Adipocyte (in vitro differentiated cells): Measurements from ENCODE around the gene PDLIM3.

Source experiments
- DNase-seq: peaks from one replicate; pipeline ENCODE4 v3.0.0-alpha.2; 2015; ENCODE audit warnings: low read depth
- H3K27me3 ChIP-seq: replicated peaks from 2 replicates; pipeline ENCODE4 v1.7.0; 2013; ENCODE audit warnings: mild to moderate bottlenecking, low read length, moderate library complexity; ENCODE audit not compliant: control insufficient read depth, insufficient read depth
- H3K36me3 ChIP-seq: 2 replicates; pipeline ENCODE4 v1.7.0; 2013; ENCODE audit warnings: low read length, mild to moderate bottlenecking, moderate library complexity; ENCODE audit not compliant: control insufficient read depth, insufficient read depth, severe bottlenecking
- H3K4me1 ChIP-seq: 2 replicates; pipeline ENCODE4 v1.7.0; 2013; ENCODE audit warnings: mild to moderate bottlenecking, low read length, moderate library complexity; ENCODE audit not compliant: control insufficient read depth, insufficient read depth
- H3K4me3 ChIP-seq: 2 replicates; pipeline ENCODE4 v1.7.0; 2013; ENCODE audit warnings: mild to moderate bottlenecking, low read length, moderate library complexity
- H3K9ac ChIP-seq: 2 replicates; pipeline ENCODE4 v1.7.0; 2013; ENCODE audit warnings: mild to moderate bottlenecking, low read length, moderate library complexity
- H3K9me3 ChIP-seq: 2 replicates; pipeline ENCODE4 v1.7.0; 2013; ENCODE audit warnings: mild to moderate bottlenecking, low read length, moderate library complexity; ENCODE audit not compliant: control insufficient read depth

The PDLIM3 gene

DNA sequence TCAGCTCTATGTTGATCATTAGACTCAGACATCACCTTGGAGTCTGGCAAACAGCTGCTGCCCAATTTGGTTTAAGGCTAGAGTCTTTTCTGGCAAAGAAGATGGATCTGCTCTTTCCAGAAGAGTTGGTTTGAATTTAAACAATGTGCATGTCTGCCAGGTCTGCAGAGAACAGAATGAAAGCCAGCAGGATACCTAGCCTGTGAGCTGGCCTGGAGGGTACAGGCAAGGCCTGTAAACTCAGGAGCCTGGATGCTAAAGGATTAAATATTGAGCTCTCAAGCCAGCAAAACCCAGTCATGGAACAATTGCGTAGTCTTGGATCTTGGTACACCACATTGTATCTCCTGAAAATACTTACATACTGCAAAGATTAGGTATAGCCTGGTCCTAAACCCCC is 15.6 kb upstream of the PDLIM3 start:
- no peak overlapping the region for H3K4me3 ChIP-seq
- peaks cover 6% of the 10 kb centered on the region for H3K4me1 ChIP-seq
- no peak overlapping the region for H3K9ac ChIP-seq
- H3K36me3 ChIP-seq = no peaks in the 10 kb centered on the region
- DNase-seq = no peak
- peaks cover 3% of the 10 kb centered on the region for H3K27me3 ChIP-seq
- H3K9me3 ChIP-seq = no peaks in the 10 kb centered on the region

DNA sequence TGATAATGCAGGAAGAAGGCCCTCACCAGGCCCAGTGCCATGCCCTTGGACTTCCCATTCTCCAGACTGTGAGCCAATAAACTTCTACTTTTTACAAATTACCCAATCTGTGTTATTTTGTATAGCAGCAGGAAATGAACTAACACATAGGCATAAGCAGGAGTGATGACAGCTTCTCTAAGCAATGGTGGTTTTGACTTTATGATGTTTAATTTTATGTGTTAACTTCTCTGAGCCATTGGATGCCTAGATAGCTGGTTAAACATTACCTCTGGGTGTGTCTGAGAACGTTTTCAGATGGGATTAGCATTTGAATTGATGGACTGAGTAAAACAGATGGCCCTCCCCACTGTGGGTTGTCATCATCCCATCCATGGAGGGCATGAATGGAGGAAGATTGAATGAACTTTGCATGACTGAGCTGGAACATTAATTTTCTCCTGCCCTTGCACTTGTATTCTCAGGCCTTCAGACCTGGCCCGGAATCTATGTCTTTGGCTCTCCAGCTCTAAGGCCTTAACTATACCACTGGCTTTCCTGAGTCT is 13.9 kb upstream of the PDLIM3 start:
- no peak for DNase-seq
- Histone ChIP-seq H3K36me3 (no peaks in the 10 kb centered on the region), H3K9me3 (no peaks in the 10 kb centered on the region), H3K9ac (no peak overlapping the region), H3K27me3 (peaks cover 3% of the 10 kb centered on the region), H3K4me3 (no peak overlapping the region), H3K4me1 (peaks cover under 1% of the 10 kb centered on the region)

DNA sequence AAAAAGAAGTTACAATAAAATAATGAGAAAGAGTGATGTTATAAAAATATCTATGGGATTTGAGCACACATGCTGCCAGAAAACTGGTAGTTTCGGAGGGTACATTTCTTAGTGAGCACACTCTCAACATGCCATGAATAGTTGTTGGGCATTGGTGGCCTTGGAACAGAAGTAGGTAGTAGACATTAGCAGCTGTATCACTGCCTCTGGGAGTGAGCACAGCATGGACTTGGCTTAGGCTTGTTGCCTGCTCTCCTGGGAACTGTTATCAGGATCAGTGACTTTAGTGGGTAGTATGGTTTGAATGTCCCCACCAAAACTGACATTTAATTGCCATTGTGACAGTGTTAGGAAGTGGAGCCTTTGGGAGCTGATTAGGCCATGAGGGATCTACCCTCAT is 13.3 kb upstream of the PDLIM3 start:
- H3K36me3 ChIP-seq = no peaks in the 10 kb centered on the region

DNA sequence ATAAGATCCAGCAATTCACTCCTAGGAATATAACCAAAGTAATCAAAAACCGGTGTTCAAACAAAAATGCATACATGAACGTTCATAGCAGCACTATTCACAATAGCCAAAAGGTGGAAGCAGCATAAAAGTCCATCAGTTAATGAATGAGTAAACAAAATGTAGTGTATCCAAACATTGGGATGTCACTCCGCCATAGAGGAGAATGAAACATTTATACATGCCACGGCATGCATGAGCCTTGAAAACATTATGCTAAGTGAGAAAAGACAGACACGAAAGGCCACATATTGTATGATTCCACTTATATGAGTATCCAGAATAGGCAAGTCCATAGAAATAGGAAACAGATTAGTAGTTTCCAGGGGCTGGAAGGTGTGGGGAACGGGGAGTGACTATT is 11.0 kb upstream of the PDLIM3 start:
- no peaks in the 10 kb centered on the region for H3K36me3 ChIP-seq
- H3K4me3 ChIP-seq = no peak overlapping the region
- H3K9ac ChIP-seq = no peak overlapping the region

More for the DNA sequence above, 13.3 kb upstream of the PDLIM3 start:
- Histone ChIP-seq H3K27me3 (peaks cover 3% of the 10 kb centered on the region), H3K9me3 (no peaks in the 10 kb centered on the region), H3K4me3 (no peak overlapping the region), H3K4me1 (no peaks in the 10 kb centered on the region), H3K9ac (no peak overlapping the region)
- no peak for DNase-seq

DNA sequence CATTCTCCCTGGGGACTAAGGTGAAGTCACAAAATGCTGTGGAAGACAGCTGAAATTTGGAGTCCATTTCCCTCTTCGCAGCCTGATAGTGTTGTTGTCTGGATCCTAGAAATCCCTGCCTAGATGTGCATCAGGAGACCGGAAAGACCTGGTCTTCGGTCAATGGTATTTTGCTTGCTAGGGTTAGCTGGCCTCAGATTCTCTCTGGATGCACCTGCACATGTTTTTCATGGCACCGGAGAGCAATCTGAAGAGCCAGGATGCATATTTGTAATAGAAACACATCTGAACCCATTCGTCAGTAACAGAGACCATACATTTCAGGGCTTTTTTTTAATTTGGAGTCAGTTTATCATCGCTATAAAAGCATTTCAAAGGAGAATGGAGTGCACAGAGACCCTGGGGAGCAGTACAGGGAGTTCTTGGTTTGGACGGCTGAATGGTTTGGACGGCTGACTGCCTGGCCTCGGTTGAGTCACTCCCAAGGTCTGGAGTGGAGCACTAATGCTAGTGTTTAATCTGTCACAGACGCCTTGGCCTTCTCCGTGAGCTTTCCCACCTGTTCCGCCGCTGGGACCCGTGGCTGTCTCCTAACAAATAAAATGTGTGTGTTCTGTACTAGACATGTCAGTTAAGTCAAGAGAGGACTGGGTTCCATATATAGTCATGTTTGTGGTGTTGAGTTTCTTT is 7.5 kb upstream of the PDLIM3 start:
- DNase-seq = peak; percentile 28
- peaks cover 2% of the 10 kb centered on the region for H3K4me1 ChIP-seq
- H3K27me3 ChIP-seq = peaks cover 34% of the 10 kb centered on the region
- no peak overlapping the region for H3K4me3 ChIP-seq
- H3K36me3 ChIP-seq = no peaks in the 10 kb centered on the region
- no peak overlapping the region for H3K9ac ChIP-seq
- no peaks in the 10 kb centered on the region for H3K9me3 ChIP-seq

More for the DNA sequence above, 11.0 kb upstream of the PDLIM3 start:
- no peak for DNase-seq
- Histone ChIP-seq H3K4me1 (peaks cover 2% of the 10 kb centered on the region), H3K27me3 (peaks cover 11% of the 10 kb centered on the region), H3K9me3 (no peaks in the 10 kb centered on the region)

DNA sequence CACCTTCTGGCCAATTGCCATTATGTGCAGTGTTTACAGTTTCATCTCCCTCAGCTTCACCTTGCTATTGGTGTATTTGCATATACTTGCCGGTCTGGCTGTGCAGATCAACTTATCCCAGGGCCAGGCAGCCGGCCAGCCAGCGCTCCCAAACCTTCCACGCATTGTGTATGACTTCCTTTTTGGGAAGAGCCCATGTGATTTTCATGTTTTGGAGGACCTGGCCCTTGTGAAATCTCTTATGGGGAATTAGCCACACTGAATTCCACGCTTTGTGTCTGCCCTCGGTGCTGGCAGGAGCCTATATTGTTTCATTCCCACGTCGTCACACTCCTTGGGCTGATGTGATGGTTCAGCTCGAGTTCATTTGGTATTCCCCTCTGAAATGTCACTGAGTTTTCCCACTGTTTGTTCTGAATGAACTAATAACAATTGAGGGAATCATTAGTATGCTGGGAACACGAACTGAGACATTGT is 6.0 kb upstream of the PDLIM3 start:
- H3K4me1 ChIP-seq = peaks cover 2% of the 10 kb centered on the region
- no peaks in the 10 kb centered on the region for H3K36me3 ChIP-seq
- H3K27me3 ChIP-seq = peaks cover 44% of the 10 kb centered on the region
- no peak overlapping the region for H3K4me3 ChIP-seq
- no peak for DNase-seq
- H3K9ac ChIP-seq = no peak overlapping the region
- no peaks in the 10 kb centered on the region for H3K9me3 ChIP-seq

DNA sequence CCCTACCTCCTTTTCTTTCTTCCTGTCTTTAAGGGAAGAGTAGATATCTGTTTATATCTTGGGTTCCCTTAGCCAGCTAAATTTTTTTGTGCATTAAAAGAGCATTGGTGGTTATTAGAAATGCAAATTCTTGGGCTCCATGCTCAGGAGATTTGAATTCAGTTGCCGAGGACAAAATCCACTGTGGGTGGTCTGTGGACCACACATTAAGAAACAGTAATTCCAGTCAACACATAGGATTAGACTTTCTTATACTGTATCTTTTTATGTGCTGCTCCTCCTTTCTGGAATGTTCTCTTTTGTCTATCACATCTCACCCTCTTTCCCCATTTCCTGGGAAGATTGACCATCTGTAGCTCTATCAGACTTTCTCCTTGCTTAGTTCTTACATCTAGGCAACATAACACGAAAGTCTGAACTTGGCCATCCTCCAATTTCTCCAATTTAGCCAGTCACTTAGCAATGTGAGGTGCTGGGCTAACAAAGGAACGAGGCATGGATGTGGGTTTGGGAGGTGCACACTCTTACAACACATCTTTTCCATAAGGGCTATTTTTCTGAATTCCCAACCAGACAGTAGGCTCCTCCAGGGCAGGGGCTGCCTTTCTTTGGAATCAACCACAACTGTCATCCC is 5.3 kb upstream of the PDLIM3 start:
- Histone ChIP-seq H3K4me3 (no peak overlapping the region), H3K9me3 (no peaks in the 10 kb centered on the region), H3K27me3 (peaks cover 49% of the 10 kb centered on the region), H3K9ac (no peak overlapping the region), H3K4me1 (peaks cover 6% of the 10 kb centered on the region), H3K36me3 (no peaks in the 10 kb centered on the region)
- no peak for DNase-seq

DNA sequence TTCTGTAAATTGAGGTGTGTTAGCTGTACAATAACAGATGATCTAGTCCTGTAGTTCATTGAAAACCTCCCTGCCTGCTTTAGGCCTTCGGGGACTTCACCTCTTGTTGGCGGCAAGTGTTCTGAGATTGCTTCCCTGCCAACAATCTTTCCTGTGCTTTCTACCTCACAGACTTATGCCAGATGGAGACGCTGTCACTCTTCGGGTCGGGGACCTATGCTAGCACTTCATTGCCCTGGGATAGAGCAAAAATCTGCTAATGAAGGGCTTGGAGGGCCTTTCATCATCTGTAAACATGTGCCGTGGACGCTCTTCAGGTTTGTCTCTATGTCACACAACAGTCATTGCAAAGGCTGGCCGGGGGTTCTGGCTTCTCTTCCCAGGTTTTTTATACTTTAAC is 4.7 kb upstream of the PDLIM3 start:
- no peaks in the 10 kb centered on the region for H3K36me3 ChIP-seq
- H3K9ac ChIP-seq = no peak overlapping the region
- peaks cover 49% of the 10 kb centered on the region for H3K27me3 ChIP-seq
- peaks cover 6% of the 10 kb centered on the region for H3K4me1 ChIP-seq
- DNase-seq = no peak
- no peaks in the 10 kb centered on the region for H3K9me3 ChIP-seq
- no peak overlapping the region for H3K4me3 ChIP-seq

DNA sequence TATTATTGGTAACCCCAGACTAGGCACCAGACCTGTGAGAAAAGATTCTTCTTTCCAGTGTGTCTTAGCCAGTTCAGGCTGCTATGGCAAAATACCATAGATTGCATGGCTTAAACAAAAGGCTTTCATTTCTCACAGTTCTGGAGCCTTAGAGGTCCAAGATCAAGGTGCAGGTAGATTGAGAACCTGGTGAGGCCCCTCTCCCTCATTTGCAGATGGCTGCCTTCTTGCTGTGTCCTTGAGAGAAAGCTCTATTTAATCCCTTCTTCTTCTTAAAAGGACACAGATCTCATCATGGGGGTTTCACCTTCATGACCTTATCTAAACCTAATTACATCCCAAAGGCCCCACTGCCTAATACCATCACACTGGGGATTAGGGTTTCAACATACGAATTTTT is 3.5 kb upstream of the PDLIM3 start:
- Histone ChIP-seq H3K36me3 (no peaks in the 10 kb centered on the region), H3K9ac (no peak overlapping the region), H3K9me3 (no peaks in the 10 kb centered on the region), H3K4me3 (no peak overlapping the region), H3K27me3 (peaks cover 49% of the 10 kb centered on the region), H3K4me1 (peaks cover 6% of the 10 kb centered on the region)
- DNase-seq = no peak

DNA sequence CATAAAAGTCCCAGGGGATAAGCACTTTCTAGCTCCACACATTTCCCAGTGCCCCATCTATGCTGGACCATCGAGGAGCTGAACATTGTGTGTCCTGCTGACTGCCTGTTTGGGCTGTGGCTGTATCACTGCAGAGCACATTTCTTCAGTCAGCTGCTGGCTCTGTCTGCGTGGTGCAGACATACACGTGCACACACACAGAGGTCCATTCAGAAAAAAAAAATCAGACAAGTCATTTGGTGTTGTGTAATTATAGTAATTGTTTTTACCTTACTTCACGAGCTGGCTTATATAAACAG is 1.1 kb upstream of the PDLIM3 start:
- DNase-seq = peak; percentile 49
- no peak overlapping the region for H3K9ac ChIP-seq
- H3K4me1 ChIP-seq = peaks cover 4% of the 10 kb centered on the region
- H3K4me3 ChIP-seq = no peak overlapping the region
- H3K27me3 ChIP-seq = peaks cover 38% of the 10 kb centered on the region
- H3K36me3 ChIP-seq = no peaks in the 10 kb centered on the region
- H3K9me3 ChIP-seq = no peaks in the 10 kb centered on the region

DNA sequence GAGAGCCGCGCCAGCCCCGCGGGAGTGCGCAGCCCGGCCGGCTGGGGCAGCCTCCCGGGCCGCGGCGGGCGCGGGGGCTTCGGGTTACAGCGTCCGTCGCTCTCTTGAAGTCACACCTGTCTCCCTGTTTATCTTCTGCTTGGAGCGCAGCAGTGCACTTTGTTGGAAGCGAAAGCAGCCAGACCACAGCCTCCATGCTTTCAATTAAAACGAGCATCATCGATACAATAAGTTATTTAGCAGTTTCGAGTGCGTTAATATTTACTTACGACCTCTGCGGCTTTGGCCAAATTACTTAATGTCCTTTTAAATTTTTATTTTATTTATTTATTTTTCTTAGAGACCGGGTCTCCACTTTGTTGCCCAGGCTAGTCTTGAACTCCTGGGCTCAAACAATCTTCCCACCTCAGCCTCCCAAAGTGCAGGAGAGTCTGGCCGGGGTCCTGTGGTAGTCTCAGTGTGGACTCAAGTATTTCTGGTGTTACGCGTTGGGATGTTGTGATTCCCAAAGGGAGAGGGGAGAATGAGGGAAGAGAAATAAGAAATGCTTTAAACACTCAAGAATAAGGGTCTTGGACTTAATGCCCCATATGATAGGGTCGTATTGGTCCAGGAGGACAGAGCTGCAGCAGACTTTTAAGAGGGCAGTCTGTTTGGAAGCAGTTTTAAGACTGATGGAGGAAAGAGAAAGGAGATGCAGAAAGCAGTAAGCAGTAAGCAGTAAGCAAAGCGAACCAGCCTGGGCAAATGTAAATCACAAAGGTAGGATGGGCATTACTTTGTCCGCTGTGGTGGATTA is 504 bp upstream of the PDLIM3 start:
- Histone ChIP-seq H3K36me3 (no peaks in the 10 kb centered on the region), H3K9me3 (no peaks in the 10 kb centered on the region), H3K4me1 (peaks cover 3% of the 10 kb centered on the region), H3K9ac (no peak overlapping the region), H3K27me3 (peaks cover 38% of the 10 kb centered on the region), H3K4me3 (peak overlapping the region; percentile 77)
- peak; percentile 15 for DNase-seq
